Endodermal cell (in vitro differentiated cells): ENCODE data around the gene RNF224. TPM values are rescaled to one million over a fixed set of nuclear protein-coding genes. Genes with fewer than 3 reads are reported as not detected.

Experiments used
- DNase-seq: peaks from one replicate; pipeline ENCODE4 v3.0.0-alpha.2; 2017
- H3K27ac ChIP-seq: 2 replicates; pipeline ENCODE4 v1.5.1; 2013; ENCODE audit warnings: mild to moderate bottlenecking, low read depth, low read length, moderate library complexity
- H3K27me3 ChIP-seq: 2 replicates; pipeline ENCODE4 v1.6.1; 2013; ENCODE audit warnings: mild to moderate bottlenecking, low read length, moderate library complexity; ENCODE audit not compliant: insufficient read depth, control insufficient read depth, poor library complexity, severe bottlenecking
- H3K36me3 ChIP-seq: 2 replicates; pipeline ENCODE4 v1.7.0; 2013; ENCODE audit warnings: mild to moderate bottlenecking, low read length, moderate library complexity; ENCODE audit not compliant: control insufficient read depth, insufficient read depth
- H3K4me1 ChIP-seq: one replicate; pipeline ENCODE4 v1.7.0; 2013; ENCODE audit warnings: low read length; ENCODE audit not compliant: control insufficient read depth, insufficient read depth
- H3K4me3 ChIP-seq: 2 replicates; pipeline ENCODE4 v1.5.1; 2013; ENCODE audit warnings: mild to moderate bottlenecking, low read length, moderate library complexity
- H3K9ac ChIP-seq: 2 replicates; pipeline ENCODE4 v1.6.1; 2013; ENCODE audit warnings: mild to moderate bottlenecking, low read length, moderate library complexity; ENCODE audit not compliant: poor library complexity, severe bottlenecking; ENCODE audit errors: extremely low read depth
- H3K9me3 ChIP-seq: 2 replicates; pipeline ENCODE4 v1.6.1; 2013; ENCODE audit warnings: mild to moderate bottlenecking, low read length, moderate library complexity; ENCODE audit not compliant: control insufficient read depth
- H3K27ac Mint-ChIP-seq: 2 replicates; pipeline ENCODE4 v1.8.0; 2020; ENCODE audit warnings: mixed read lengths
- H3K27me3 Mint-ChIP-seq: 2 replicates; pipeline ENCODE4 v1.8.0; 2021; ENCODE audit warnings: mild to moderate bottlenecking, mixed read lengths; ENCODE audit not compliant: insufficient read depth
- H3K36me3 Mint-ChIP-seq: 2 replicates; pipeline ENCODE4 v1.8.0; 2020; ENCODE audit warnings: low read depth, mixed read lengths
- H3K4me1 Mint-ChIP-seq: 2 replicates; pipeline ENCODE4 v1.8.0; 2020; ENCODE audit warnings: mixed read lengths
- H3K4me3 Mint-ChIP-seq: 2 replicates; pipeline ENCODE4 v1.8.0; 2020; ENCODE audit warnings: mild to moderate bottlenecking, moderate library complexity, mixed read lengths
- H3K9me3 Mint-ChIP-seq: 2 replicates; pipeline ENCODE4 v1.8.0; 2020; ENCODE audit warnings: mild to moderate bottlenecking, mixed read lengths
- CTCF ChIP-seq: fragments of 200-600 bp; sonication (generic); conservative IDR thresholded peaks from 2 replicates; pipeline ENCODE4 v1.5.0; 2021; ENCODE audit warnings: antibody characterized with exemption, mild to moderate bottlenecking
- WGBS, 2 experiments: methylation state at CpG; one replicate each; pipeline versions ENCODE4 v1.1.5 to v1.1.7; 2013; ENCODE audit warnings: missing lambda C conversion rate in 2 of 2, mixed read lengths in 1 of 2; ENCODE audit not compliant: insufficient coverage in 1 of 2, insufficient read length in 1 of 2; 5-methylcytosine and 5-hydroxymethylcytosine counted together
- total RNA-seq, 2 donors: library from RNA; stranded (reverse); fragmentation: NEBNext Ultra II Directional in 1 of 2; extraction: Animal tissue kit (Norgen Biotek cat#: 25700) in 1 of 2; gene quantifications; 2 replicates in 1 of 2; 3 replicates in 1 of 2; pipeline ENCODE4 v1.2.1, GENCODE V29; 2021

The RNF224 gene
- total RNA-seq, 2 donors from 2014 or later: 0.24 to 0.38 TPM

GRCh38 chr9:137217276-137218211 lies 9.8 kb upstream of the RNF224 start:
- Mint-ChIP-seq H3K4me3 (peak overlapping the region; percentile 29), H3K27me3 (no peaks in the 10 kb centered on the region), H3K4me1 (peaks cover 15% of the 10 kb centered on the region), H3K27ac (peak overlapping the region; percentile 79), H3K36me3 (peaks cover 11% of the 10 kb centered on the region), H3K9me3 (no peaks in the 10 kb centered on the region)
- H3K4me3 ChIP-seq: no peak overlapping the region
- H3K27me3 ChIP-seq: no peaks in the 10 kb centered on the region
- no peak overlapping the region for H3K27ac ChIP-seq
- WGBS, 2 experiments: 61 to 71% methylated on average over 26 to 36 of the region's 36 CpGs
- peaks cover 23% of the 10 kb centered on the region for H3K4me1 ChIP-seq
- H3K36me3 ChIP-seq: peaks cover 8% of the 10 kb centered on the region
- H3K9ac ChIP-seq: no peak overlapping the region
- H3K9me3 ChIP-seq: no peaks in the 10 kb centered on the region
- peak; percentile 93 for DNase-seq
- peak; percentile 31 for TF ChIP-seq CTCF

GRCh38 chr9:137218212-137218753 lies 9.0 kb upstream of the RNF224 start:
- peak overlapping the region; percentile 19 for H3K4me3 Mint-ChIP-seq
- Histone ChIP-seq H3K9me3 (no peaks in the 10 kb centered on the region), H3K27me3 (no peaks in the 10 kb centered on the region), H3K4me3 (no peak overlapping the region), H3K36me3 (peaks cover 8% of the 10 kb centered on the region), H3K9ac (no peak overlapping the region), H3K4me1 (peaks cover 23% of the 10 kb centered on the region), H3K27ac (no peak overlapping the region)
- 95 to 97% methylated on average over 26 to 30 of the region's 30 CpGs for WGBS, 2 experiments
- H3K4me1 Mint-ChIP-seq: peaks cover 15% of the 10 kb centered on the region
- H3K27me3 Mint-ChIP-seq: no peaks in the 10 kb centered on the region
- DNase-seq: no peak
- no peak overlapping the region for H3K27ac Mint-ChIP-seq
- peaks cover 7% of the 10 kb centered on the region for H3K36me3 Mint-ChIP-seq
- TF ChIP-seq CTCF: no peak
- no peaks in the 10 kb centered on the region for H3K9me3 Mint-ChIP-seq

GRCh38 chr9:137218754-137219271 lies 8.5 kb upstream of the RNF224 start:
- no peaks in the 10 kb centered on the region for H3K9me3 ChIP-seq
- Mint-ChIP-seq H3K4me3 (peak overlapping the region; percentile 19), H3K27ac (peak overlapping the region; percentile 76), H3K9me3 (no peaks in the 10 kb centered on the region), H3K4me1 (peaks cover 15% of the 10 kb centered on the region), H3K27me3 (no peaks in the 10 kb centered on the region), H3K36me3 (peaks cover 7% of the 10 kb centered on the region)
- TF ChIP-seq CTCF: no peak
- DNase-seq: peak; percentile 81
- H3K27me3 ChIP-seq: no peaks in the 10 kb centered on the region
- peaks cover 8% of the 10 kb centered on the region for H3K36me3 ChIP-seq
- H3K27ac ChIP-seq: no peak overlapping the region
- WGBS, 2 experiments: 51 to 58% methylated on average over 6 to 12 of the region's 12 CpGs
- H3K9ac ChIP-seq: peak overlapping the region; percentile 30
- H3K4me3 ChIP-seq: no peak overlapping the region
- H3K4me1 ChIP-seq: peaks cover 23% of the 10 kb centered on the region
